ENCODE results near the gene TLCD3B. TPM values are rescaled to one million over a fixed set of nuclear protein-coding genes. Genes with fewer than 3 reads are reported as not detected.
"Not testable (repeated sequence)": the region's sequence is repeated elsewhere in the genome, so short reads cannot be mapped to it uniquely, and the experiment has no call there.

Gene TLCD3B
- total RNA-seq, 2 donors from 2014 or later, result 0.16 to 0.49 TPM

DNA sequence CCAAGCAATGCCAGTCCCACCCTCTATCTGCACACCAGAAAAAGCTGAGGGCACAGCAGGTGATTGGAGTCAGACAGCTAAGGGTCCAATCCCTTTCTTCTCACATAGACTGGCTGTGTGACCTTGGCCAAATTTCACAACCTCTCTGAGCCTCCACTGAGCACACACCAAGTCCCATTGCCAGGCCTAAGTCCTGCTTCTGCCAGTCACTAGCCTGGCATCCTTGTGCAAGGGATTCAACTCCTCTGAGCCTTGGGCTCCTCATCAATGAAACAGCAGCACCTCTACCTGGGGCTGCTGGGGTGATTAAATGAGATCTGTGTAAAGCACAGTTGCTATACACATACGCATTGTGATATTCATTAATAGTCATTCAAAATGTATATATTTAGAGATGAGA, 15.5 kb upstream of the TLCD3B start:
- H3K9me3 ChIP-seq, result no peaks in the 10 kb centered on the region
- no peaks in the 10 kb centered on the region for H3K36me3 ChIP-seq
- no peak overlapping the region for H3K4me3 ChIP-seq
- intact Hi-C loops (cut with DNase I), result no loop called here
- DNase-seq, result no peak
- H3K9ac ChIP-seq (ENCODE audit: low read depth in 2 of 2, low read length in 2 of 2), result no peak overlapping the region
- H3K4me1 ChIP-seq, result no peaks in the 10 kb centered on the region
- TF ChIP-seq, protein P1, sequence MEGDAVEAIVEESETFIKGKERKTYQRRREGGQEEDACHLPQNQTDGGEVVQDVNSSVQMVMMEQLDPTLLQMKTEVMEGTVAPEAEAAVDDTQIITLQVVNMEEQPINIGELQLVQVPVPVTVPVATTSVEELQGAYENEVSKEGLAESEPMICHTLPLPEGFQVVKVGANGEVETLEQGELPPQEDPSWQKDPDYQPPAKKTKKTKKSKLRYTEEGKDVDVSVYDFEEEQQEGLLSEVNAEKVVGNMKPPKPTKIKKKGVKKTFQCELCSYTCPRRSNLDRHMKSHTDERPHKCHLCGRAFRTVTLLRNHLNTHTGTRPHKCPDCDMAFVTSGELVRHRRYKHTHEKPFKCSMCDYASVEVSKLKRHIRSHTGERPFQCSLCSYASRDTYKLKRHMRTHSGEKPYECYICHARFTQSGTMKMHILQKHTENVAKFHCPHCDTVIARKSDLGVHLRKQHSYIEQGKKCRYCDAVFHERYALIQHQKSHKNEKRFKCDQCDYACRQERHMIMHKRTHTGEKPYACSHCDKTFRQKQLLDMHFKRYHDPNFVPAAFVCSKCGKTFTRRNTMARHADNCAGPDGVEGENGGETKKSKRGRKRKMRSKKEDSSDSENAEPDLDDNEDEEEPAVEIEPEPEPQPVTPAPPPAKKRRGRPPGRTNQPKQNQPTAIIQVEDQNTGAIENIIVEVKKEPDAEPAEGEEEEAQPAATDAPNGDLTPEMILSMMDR (IDR thresholded peaks at IDR 0.05), result no peak
- H3K27ac ChIP-seq, result no peak overlapping the region
- no peaks in the 10 kb centered on the region for H3K27me3 ChIP-seq

DNA sequence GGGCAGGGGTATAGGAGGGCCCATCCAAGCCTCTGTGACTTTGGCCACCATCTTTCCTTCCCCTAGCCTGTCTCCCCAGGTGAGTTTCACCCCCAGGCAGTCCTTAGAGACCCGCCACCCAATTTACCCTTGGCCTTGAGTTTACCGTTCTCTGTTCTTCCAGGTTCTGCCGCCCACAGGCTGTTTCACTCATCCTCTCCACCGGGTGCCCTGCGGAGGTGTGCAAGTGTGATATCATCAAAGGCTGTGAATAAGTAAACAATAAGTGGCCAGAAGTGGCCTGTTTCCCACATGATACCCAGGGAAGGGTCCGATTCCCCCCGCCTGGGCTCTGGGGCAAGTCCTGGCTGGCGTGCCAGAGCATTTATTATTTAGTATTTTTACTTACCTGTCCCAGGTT, 15.1 kb upstream of the TLCD3B start:
- Histone ChIP-seq H3K9me3 (no peaks in the 10 kb centered on the region), H3K27me3 (no peaks in the 10 kb centered on the region), H3K36me3 (no peaks in the 10 kb centered on the region), H3K9ac (ENCODE audit: low read depth in 2 of 2, low read length in 2 of 2) (no peak overlapping the region), H3K4me3 (no peak overlapping the region), H3K4me1 (no peaks in the 10 kb centered on the region), H3K27ac (no peak overlapping the region)
- TF ChIP-seq, protein P1 (IDR thresholded peaks at IDR 0.05), result no peak
- intact Hi-C loops (cut with DNase I), result no loop called here
- DNase-seq, result no peak

DNA sequence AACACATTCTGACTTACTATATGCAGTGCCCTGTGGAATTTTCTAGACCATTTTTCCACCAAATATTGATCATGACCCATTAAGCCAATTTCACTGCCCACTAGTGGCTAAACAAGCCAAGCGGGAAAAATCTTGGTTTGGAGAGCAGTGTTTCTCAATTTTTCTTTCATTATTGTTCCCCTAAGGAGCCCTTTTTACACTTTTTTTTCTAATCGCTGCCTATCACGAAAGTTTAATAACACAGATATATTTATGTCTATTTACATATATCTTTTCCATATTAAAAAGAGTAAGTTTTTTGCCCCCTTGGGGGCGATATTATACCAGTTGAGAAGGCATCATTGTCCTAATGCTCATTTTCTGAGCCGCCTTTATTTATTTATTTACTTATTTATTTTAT, 10.8 kb upstream of the TLCD3B start:
- intact Hi-C loops (cut with DNase I), result no loop called here
- no peak overlapping the region for H3K27ac ChIP-seq
- DNase-seq, result no peak
- H3K4me3 ChIP-seq, result no peak overlapping the region
- H3K27me3 ChIP-seq, result no peaks in the 10 kb centered on the region
- H3K4me1 ChIP-seq, result no peaks in the 10 kb centered on the region
- no peaks in the 10 kb centered on the region for H3K36me3 ChIP-seq
- H3K9ac ChIP-seq (ENCODE audit: low read depth in 2 of 2, low read length in 2 of 2), result no peak overlapping the region
- TF ChIP-seq, protein P1 (IDR thresholded peaks at IDR 0.05), result no peak
- H3K9me3 ChIP-seq, result no peaks in the 10 kb centered on the region

DNA sequence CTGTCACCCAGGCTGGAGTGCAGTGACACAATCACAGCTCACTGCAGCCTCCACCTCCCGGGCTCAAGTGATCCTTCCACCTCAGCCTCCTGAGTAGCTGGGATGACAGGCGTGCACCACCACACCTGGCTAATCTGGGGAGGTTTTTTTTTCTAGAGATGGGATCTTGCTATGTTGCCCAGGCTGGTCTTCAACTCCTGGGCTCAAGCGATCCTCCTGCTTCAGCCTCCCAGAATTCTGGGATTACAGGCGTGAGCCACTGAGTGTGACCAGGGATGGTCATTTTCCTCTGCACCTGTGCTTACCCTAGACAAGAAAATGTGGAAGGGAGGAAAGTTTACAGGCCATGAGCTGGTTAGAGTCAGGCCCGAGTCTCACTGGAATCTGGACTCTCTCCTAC, 9.6 kb upstream of the TLCD3B start:
- DNase-seq; H3K36me3 ChIP-seq; H3K9me3 ChIP-seq; H3K4me1 ChIP-seq; H3K27me3 ChIP-seq; H3K9ac ChIP-seq (ENCODE audit: low read depth in 2 of 2, low read length in 2 of 2); H3K4me3 ChIP-seq; intact Hi-C loops (cut with DNase I); H3K27ac ChIP-seq: not testable (repeated sequence)

DNA sequence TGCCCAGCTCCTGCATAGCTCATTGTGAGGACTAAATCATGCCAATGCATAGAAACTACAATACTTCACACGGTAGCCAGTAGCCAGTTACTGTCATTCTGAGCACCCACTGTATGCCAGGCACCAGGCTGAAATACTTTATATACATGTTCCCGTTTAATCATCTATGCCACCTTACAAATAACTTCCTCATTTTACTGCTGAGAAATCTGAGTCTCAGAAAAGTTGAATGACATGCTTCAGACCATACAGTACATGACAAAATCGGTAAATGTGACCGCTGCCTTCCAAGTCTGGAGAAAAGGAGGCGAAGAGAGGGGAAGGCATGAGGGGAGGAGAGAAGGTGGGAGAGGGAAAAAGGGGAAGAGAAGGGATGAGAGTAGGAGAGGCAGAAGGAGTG, 9.2 kb upstream of the TLCD3B start:
- Histone ChIP-seq H3K36me3 (no peaks in the 10 kb centered on the region), H3K27ac (no peak overlapping the region), H3K4me1 (no peaks in the 10 kb centered on the region), H3K4me3 (no peak overlapping the region), H3K9ac (ENCODE audit: low read depth in 2 of 2, low read length in 2 of 2) (no peak overlapping the region), H3K9me3 (no peaks in the 10 kb centered on the region), H3K27me3 (no peaks in the 10 kb centered on the region)
- TF ChIP-seq, protein P1 (IDR thresholded peaks at IDR 0.05), result no peak
- intact Hi-C loops (cut with DNase I), result no loop called here
- no peak for DNase-seq

DNA sequence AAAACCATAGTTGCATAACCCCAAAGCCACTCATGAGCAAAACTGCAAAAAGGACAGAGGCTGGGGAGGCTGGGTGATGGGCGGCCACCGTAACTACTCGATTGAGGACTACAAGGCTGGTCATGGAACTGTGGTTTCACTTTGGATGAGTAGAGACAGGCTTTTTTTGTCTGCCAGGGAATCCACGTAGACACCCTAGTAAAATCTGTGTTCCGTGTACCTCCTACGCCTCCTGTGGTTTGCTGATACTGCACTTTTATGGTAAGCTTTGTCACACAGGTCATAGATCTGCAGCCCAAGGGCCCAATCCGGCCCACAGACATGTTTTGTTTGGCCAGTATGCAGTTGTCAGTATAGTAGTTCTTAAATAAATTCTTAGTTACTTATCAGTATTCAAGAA, 2.2 kb upstream of the TLCD3B start:
- peaks cover 26% of the 10 kb centered on the region for H3K27me3 ChIP-seq
- no peak overlapping the region for H3K4me3 ChIP-seq
- no peaks in the 10 kb centered on the region for H3K36me3 ChIP-seq
- intact Hi-C loops (cut with DNase I), result no loop called here
- H3K27ac ChIP-seq, result no peak overlapping the region
- H3K4me1 ChIP-seq, result no peaks in the 10 kb centered on the region
- no peak for DNase-seq
- H3K9me3 ChIP-seq, result no peaks in the 10 kb centered on the region
- TF ChIP-seq, protein P1 (IDR thresholded peaks at IDR 0.05), result no peak
- H3K9ac ChIP-seq (ENCODE audit: low read depth in 2 of 2, low read length in 2 of 2), result no peak overlapping the region
